Mammary epithelial cell (primary cell): Measurements from ENCODE around the gene COG2.

Experiments
- EZH2 ChIP-seq: IDR thresholded peaks from 2 replicates; pipeline ENCODE4 v1.6.1; 2012; ENCODE audit warnings: low read length, inconsistent platforms, borderline replicate concordance
- TF ChIP-seq, protein P1 (sequence below), 2 donors: IDR thresholded peaks in 1 of 2; conservative IDR thresholded peaks in 1 of 2; 2 replicates each; pipeline ENCODE4 v1.5.1; 2011 to 2012; ENCODE audit warnings: inconsistent platforms in 2 of 2, low read length in 2 of 2, mild to moderate bottlenecking in 2 of 2, control low read depth in 1 of 2, low read depth in 1 of 2; ENCODE audit not compliant: insufficient read depth in 1 of 2; ENCODE audit errors: extremely low read depth in 1 of 2

DNA sequence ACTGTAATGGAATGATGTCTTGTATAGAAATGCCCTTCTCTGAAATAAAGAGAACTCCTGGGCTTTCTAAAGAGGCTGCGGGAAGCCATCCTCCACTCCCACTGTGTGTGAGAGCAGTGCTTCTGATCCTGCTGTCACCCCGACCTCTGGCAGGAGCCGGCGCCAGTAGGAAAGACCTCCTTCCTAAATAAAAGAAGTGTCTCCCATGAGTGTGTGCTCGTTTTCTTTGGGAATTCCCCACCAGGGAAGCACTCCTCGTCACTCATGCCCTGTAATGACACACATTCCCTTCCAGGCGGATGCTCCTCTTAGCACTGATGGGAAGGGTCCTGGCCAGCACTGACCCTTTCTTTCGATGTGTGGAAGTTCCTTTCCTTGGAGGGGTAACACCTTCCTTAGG lies 51.5 kb downstream of the COG2 start:
- TF ChIP-seq, protein P1, sequence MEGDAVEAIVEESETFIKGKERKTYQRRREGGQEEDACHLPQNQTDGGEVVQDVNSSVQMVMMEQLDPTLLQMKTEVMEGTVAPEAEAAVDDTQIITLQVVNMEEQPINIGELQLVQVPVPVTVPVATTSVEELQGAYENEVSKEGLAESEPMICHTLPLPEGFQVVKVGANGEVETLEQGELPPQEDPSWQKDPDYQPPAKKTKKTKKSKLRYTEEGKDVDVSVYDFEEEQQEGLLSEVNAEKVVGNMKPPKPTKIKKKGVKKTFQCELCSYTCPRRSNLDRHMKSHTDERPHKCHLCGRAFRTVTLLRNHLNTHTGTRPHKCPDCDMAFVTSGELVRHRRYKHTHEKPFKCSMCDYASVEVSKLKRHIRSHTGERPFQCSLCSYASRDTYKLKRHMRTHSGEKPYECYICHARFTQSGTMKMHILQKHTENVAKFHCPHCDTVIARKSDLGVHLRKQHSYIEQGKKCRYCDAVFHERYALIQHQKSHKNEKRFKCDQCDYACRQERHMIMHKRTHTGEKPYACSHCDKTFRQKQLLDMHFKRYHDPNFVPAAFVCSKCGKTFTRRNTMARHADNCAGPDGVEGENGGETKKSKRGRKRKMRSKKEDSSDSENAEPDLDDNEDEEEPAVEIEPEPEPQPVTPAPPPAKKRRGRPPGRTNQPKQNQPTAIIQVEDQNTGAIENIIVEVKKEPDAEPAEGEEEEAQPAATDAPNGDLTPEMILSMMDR (conservative IDR thresholded peaks at IDR 0.05 in 1 of 2, IDR thresholded peaks at IDR 0.05 in 1 of 2; ENCODE audit: extremely low read depth in 1 of 2, insufficient read depth in 1 of 2, low read depth in 1 of 2, low read length in 2 of 2): no peak
- TF ChIP-seq EZH2: no peak
